Activated T-helper 1 cell treated with anti-CD3 and anti-CD28 coated beads, Interleukin-12 subunit alpha, Interleukin-12 subunit beta, Interleukin-2, Interleukin-4 antibody, amounts not matched to agents 30 ng/mL and 10 ng/mL and 1 ng/mL, durations not matched to agents 14 hours and 24 hours and 36 hours (primary cell): ENCODE results near the gene KCND3. TPM values are rescaled to one million over a fixed set of nuclear protein-coding genes. Genes with fewer than 3 reads are reported as not detected.

Experiments used
- DNase-seq: peaks from one replicate; pipeline ENCODE4 v3.0.0; 2021; ENCODE audit warnings: low spot score
- H3K27ac Mint-ChIP-seq: one replicate; pipeline ENCODE4 v1.8.0; 2021; ENCODE audit warnings: mild to moderate bottlenecking, mixed read lengths
- H3K27me3 Mint-ChIP-seq: one replicate; pipeline ENCODE4 v1.8.0; 2022; ENCODE audit warnings: mild to moderate bottlenecking, moderate library complexity, mixed read lengths; ENCODE audit not compliant: insufficient read depth
- H3K36me3 Mint-ChIP-seq: one replicate; pipeline ENCODE4 v1.8.0; 2021; ENCODE audit warnings: low read depth, mixed read lengths
- H3K4me1 Mint-ChIP-seq: one replicate; pipeline ENCODE4 v1.8.0; 2021; ENCODE audit warnings: low read depth, mixed read lengths
- H3K4me3 Mint-ChIP-seq: one replicate; pipeline ENCODE4 v1.8.0; 2021; ENCODE audit warnings: mild to moderate bottlenecking, moderate library complexity, mixed read lengths
- H3K9me3 Mint-ChIP-seq: one replicate; pipeline ENCODE4 v1.8.0; 2021; ENCODE audit warnings: mixed read lengths
- intact Hi-C: fragments of 100-400 bp; cut with micrococcal nuclease; formaldehyde crosslinking; loops from one replicate; pipeline ENCODE4 v1.15.1; 2024
- total RNA-seq: library from RNA; stranded (reverse); gene quantifications from 2 replicates; pipeline ENCODE4 v1.2.3, GENCODE V29; 2022

The KCND3 gene
- not detected in 2 replicates for total RNA-seq

- H3K9me3 Mint-ChIP-seq, result no peaks in the 10 kb centered on the region
- no peaks in the 10 kb centered on the region for H3K4me1 Mint-ChIP-seq
- H3K27ac Mint-ChIP-seq, result no peak within 1 kb of the TSS
- intact Hi-C loops, result no loop called here
- no peaks in the 10 kb centered on the region for H3K36me3 Mint-ChIP-seq
- peaks cover 59% of the 10 kb centered on the region for H3K27me3 Mint-ChIP-seq
- DNase-seq, result no peak
- H3K4me3 Mint-ChIP-seq, result peak within 1 kb of the TSS; percentile 68
Observed at GRCh38 chr1:111989531-111990025, at the start of gene KCND3. TSS of gene KCND3 (minus strand) at chr1:111989668.

- H3K27ac Mint-ChIP-seq, result no peak overlapping the region
- intact Hi-C loops, result no loop called here
- H3K27me3 Mint-ChIP-seq, result peaks cover 12% of the 10 kb centered on the region
- H3K36me3 Mint-ChIP-seq, result no peaks in the 10 kb centered on the region
- H3K4me3 Mint-ChIP-seq, result no peak overlapping the region
- no peak for DNase-seq
- H3K9me3 Mint-ChIP-seq, result no peaks in the 10 kb centered on the region
- H3K4me1 Mint-ChIP-seq, result no peaks in the 10 kb centered on the region
Observed at GRCh38 chr1:112034277-112034676, 44.8 kb upstream of the KCND3 start.

GRCh38 chr1:112033439-112034120, 44.1 kb upstream of the KCND3 start:
- Mint-ChIP-seq H3K36me3 (no peaks in the 10 kb centered on the region), H3K4me1 (no peaks in the 10 kb centered on the region), H3K27ac (no peak overlapping the region), H3K4me3 (no peak overlapping the region), H3K27me3 (peaks cover 12% of the 10 kb centered on the region), H3K9me3 (no peaks in the 10 kb centered on the region)
- DNase-seq, result no peak
- intact Hi-C loops, result no loop called here

- no peaks in the 10 kb centered on the region for H3K9me3 Mint-ChIP-seq
- no peak for DNase-seq
- H3K36me3 Mint-ChIP-seq, result no peaks in the 10 kb centered on the region
- intact Hi-C loops, result no loop called here
- no peak overlapping the region for H3K4me3 Mint-ChIP-seq
- H3K4me1 Mint-ChIP-seq, result no peaks in the 10 kb centered on the region
- no peak overlapping the region for H3K27ac Mint-ChIP-seq
- peaks cover 6% of the 10 kb centered on the region for H3K27me3 Mint-ChIP-seq
Observed at GRCh38 chr1:112030157-112030556, 40.7 kb upstream of the KCND3 start.

GRCh38 chr1:112027696-112028095, 38.2 kb upstream of the KCND3 start:
- intact Hi-C loops, result no loop called here
- no peak for DNase-seq
- H3K4me3 Mint-ChIP-seq, result no peak overlapping the region
- no peaks in the 10 kb centered on the region for H3K36me3 Mint-ChIP-seq
- no peak overlapping the region for H3K27ac Mint-ChIP-seq
- H3K27me3 Mint-ChIP-seq, result peaks cover 4% of the 10 kb centered on the region
- no peaks in the 10 kb centered on the region for H3K9me3 Mint-ChIP-seq
- no peaks in the 10 kb centered on the region for H3K4me1 Mint-ChIP-seq

GRCh38 chr1:112026501-112026900, 37.0 kb upstream of the KCND3 start:
- peaks cover 2% of the 10 kb centered on the region for H3K27me3 Mint-ChIP-seq
- H3K4me1 Mint-ChIP-seq, result no peaks in the 10 kb centered on the region
- H3K36me3 Mint-ChIP-seq, result no peaks in the 10 kb centered on the region

GRCh38 chr1:112026016-112026415, 36.5 kb upstream of the KCND3 start:
- H3K4me1 Mint-ChIP-seq, result no peaks in the 10 kb centered on the region
- no peak overlapping the region for H3K4me3 Mint-ChIP-seq
- H3K9me3 Mint-ChIP-seq, result no peaks in the 10 kb centered on the region
- intact Hi-C loops, result no loop called here
- DNase-seq, result no peak
- H3K36me3 Mint-ChIP-seq, result no peaks in the 10 kb centered on the region
- no peak overlapping the region for H3K27ac Mint-ChIP-seq
- H3K27me3 Mint-ChIP-seq, result peaks cover 2% of the 10 kb centered on the region

More at GRCh38 chr1:112026501-112026900, 37.0 kb upstream of the KCND3 start:
- intact Hi-C loops, result no loop called here
- DNase-seq, result no peak
- H3K27ac Mint-ChIP-seq, result no peak overlapping the region
- no peak overlapping the region for H3K4me3 Mint-ChIP-seq
- H3K9me3 Mint-ChIP-seq, result no peaks in the 10 kb centered on the region

GRCh38 chr1:112021263-112021662, 31.8 kb upstream of the KCND3 start:
- H3K4me1 Mint-ChIP-seq, result no peaks in the 10 kb centered on the region
- no peaks in the 10 kb centered on the region for H3K36me3 Mint-ChIP-seq
- no peak overlapping the region for H3K4me3 Mint-ChIP-seq
- no peaks in the 10 kb centered on the region for H3K9me3 Mint-ChIP-seq
- intact Hi-C loops, result no loop called here
- peaks cover 7% of the 10 kb centered on the region for H3K27me3 Mint-ChIP-seq
- no peak overlapping the region for H3K27ac Mint-ChIP-seq
- no peak for DNase-seq

- Mint-ChIP-seq H3K36me3 (no peaks in the 10 kb centered on the region), H3K9me3 (no peaks in the 10 kb centered on the region), H3K4me1 (no peaks in the 10 kb centered on the region), H3K27me3 (peaks cover 14% of the 10 kb centered on the region), H3K27ac (no peak overlapping the region), H3K4me3 (no peak overlapping the region)
- intact Hi-C loops, result no loop called here
- DNase-seq, result no peak
Observed at GRCh38 chr1:112017183-112017582, 27.7 kb upstream of the KCND3 start.

- Mint-ChIP-seq H3K4me1 (no peaks in the 10 kb centered on the region), H3K36me3 (no peaks in the 10 kb centered on the region), H3K27ac (no peak overlapping the region), H3K9me3 (no peaks in the 10 kb centered on the region), H3K4me3 (no peak overlapping the region), H3K27me3 (peaks cover 13% of the 10 kb centered on the region)
- no peak for DNase-seq
- intact Hi-C loops, result no loop called here
Observed at GRCh38 chr1:112012823-112013222, 23.4 kb upstream of the KCND3 start.

- Mint-ChIP-seq H3K27me3 (peaks cover 11% of the 10 kb centered on the region), H3K9me3 (no peaks in the 10 kb centered on the region), H3K27ac (no peak overlapping the region), H3K4me1 (no peaks in the 10 kb centered on the region), H3K36me3 (no peaks in the 10 kb centered on the region), H3K4me3 (no peak overlapping the region)
- DNase-seq, result no peak
- intact Hi-C loops, result no loop called here
Observed at GRCh38 chr1:112011202-112011601, 21.7 kb upstream of the KCND3 start.

- no peaks in the 10 kb centered on the region for H3K4me1 Mint-ChIP-seq
- DNase-seq, result no peak
- H3K9me3 Mint-ChIP-seq, result no peaks in the 10 kb centered on the region
- peaks cover 2% of the 10 kb centered on the region for H3K27me3 Mint-ChIP-seq
- H3K36me3 Mint-ChIP-seq, result no peaks in the 10 kb centered on the region
- intact Hi-C loops, result no loop called here
- no peak overlapping the region for H3K27ac Mint-ChIP-seq
- H3K4me3 Mint-ChIP-seq, result no peak overlapping the region
Observed at GRCh38 chr1:112007169-112007568, 17.7 kb upstream of the KCND3 start.

- no peaks in the 10 kb centered on the region for H3K4me1 Mint-ChIP-seq
- H3K9me3 Mint-ChIP-seq, result no peaks in the 10 kb centered on the region
- H3K36me3 Mint-ChIP-seq, result no peaks in the 10 kb centered on the region
- H3K4me3 Mint-ChIP-seq, result no peak overlapping the region
- intact Hi-C loops, result no loop called here
- no peaks in the 10 kb centered on the region for H3K27me3 Mint-ChIP-seq
- no peak for DNase-seq
- no peak overlapping the region for H3K27ac Mint-ChIP-seq
Observed at GRCh38 chr1:112006416-112007025, 17.1 kb upstream of the KCND3 start.
